ENCODE results near the gene MGAT4B.

The MGAT4B gene

GRCh38 chr5:179768326-179769085 is 38.2 kb downstream of the MGAT4B start:
- DNase-seq = peak; percentile 16

- no peak for DNase-seq
These were observed 39.1 kb downstream of the MGAT4B start for GRCh38 chr5:179767496-179768100.

DNA sequence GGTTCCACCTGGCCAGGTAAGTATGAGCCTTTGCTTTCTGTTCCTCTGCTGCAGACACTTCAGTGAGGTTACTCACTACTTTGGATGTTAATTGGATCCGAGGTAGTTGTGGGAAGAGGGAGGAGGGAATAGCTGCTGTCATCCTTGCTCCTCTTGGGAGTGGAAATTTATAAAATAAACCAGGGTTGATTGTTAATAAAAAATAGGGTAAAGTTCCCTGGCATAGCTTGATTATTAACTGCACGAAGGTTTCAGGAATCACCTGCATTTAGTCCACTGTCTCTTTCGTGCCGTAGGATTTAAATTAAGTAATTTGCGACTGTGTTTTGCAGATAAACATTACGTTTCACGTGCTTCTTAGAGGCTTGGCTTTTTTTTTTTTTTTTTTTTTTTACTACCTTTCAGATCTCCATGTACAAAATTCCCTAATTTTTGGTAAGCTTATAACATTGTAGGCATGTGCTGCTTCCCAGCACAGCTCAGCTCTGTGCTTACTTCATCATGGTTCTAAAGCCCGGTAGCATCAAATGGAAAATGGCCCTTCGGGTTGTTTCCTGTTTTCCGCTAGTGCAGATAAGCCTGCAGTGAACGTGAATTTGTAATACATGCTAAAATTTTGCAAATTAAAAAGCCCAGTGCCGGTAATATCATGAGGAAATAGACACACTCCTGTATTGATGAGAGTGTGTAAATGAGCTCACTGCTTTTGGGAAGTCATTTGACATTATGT is 39.8 kb downstream of the MGAT4B start:
- no peak for DNase-seq

- no peak for DNase-seq
These were observed 40.5 kb downstream of the MGAT4B start for GRCh38 chr5:179766021-179766725.

GRCh38 chr5:179765400-179765799 is 41.3 kb downstream of the MGAT4B start:
- DNase-seq = no peak

DNA sequence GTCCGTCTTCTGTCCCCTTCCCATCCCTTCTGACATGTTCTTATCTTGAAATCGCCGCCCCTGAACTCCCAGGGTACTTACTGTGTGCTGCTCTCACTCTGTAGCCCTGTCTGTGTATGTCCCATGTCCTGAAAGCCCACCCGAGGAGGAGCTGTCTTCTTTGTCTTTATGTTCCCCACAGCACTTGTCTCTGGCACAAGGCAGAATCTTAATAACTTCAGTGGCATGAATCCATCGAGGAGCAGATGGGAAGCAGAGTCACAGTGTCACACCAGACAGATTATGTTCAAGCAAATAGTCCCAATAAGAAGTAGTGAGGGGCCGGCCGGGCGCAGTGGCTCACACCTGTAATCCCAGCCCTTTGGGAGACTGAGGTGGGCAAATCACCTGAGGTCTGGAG is 42.6 kb downstream of the MGAT4B start:
- no peak for DNase-seq

GRCh38 chr5:179763215-179763945 is 43.3 kb downstream of the MGAT4B start:
- peak; percentile 59 for DNase-seq

DNA sequence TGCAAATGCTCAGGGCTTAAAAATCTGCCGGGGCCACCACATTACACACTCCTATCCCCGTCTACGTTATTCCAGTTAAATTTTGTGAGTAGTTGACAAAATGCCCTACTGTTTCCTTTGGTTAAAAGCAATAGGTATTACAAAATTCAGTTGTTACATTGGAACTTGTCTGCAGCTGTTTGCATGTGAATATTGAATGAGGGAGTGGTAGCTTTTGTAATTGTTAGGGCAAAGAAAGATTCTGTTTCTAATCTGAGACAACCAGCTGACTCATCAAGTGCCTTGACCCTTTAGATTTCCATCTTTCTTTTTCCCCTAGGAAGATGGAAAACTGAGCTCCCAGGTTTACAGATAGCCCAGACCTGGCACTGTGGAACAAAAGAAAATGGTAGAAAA is 43.9 kb downstream of the MGAT4B start:
- DNase-seq = no peak

- DNase-seq = peak; percentile 28
These were observed 44.4 kb downstream of the MGAT4B start for GRCh38 chr5:179762079-179762780.

DNA sequence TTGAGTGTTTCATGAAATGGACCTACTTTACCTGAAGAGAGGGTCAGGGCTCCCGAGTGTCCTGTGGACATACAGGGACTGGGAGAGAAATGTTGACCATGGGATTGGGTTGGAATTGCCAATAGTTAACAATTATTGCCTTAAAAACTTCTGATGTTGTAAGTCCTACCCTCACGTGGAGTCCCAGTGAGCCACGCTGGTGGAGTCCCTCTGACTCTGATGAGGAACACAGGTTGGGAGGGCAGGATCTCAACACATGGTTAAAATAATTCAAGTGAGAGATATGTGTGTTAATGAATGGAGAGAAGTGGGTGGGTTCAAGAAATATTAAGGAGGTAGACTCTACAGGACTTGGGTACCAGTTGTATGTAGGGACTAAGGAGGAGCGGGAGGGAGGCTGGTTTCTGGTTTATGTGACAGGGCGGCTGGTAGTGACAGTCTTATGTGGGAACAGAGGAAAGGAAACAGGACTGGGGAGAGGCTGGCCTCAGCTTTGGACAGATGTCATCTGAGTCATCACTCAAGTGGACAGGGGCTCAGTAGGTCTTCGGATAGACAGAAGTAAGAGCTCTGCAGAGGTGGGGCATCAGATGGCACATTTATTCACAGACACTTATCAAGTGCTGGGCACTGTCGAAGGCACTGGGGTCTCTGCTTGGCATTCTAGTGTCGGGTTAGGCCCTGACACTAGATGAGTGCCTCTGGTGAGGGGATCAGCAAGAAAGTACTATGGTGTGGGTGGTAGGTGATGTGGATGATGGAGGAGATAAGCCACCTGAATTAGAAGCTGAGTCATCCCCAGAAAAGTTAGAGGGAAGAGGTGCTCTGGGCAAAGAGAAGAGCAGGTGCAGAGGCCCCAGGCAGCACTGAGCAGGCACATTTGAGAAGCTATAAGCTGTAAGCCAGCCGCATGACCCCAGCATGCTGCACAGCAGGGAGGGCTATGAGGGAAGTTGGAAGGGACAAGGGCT is 46.8 kb downstream of the MGAT4B start:
- peak; percentile 62 for DNase-seq

- DNase-seq = peak; percentile 17
These were observed 47.7 kb downstream of the MGAT4B start for GRCh38 chr5:179758955-179759354.

DNA sequence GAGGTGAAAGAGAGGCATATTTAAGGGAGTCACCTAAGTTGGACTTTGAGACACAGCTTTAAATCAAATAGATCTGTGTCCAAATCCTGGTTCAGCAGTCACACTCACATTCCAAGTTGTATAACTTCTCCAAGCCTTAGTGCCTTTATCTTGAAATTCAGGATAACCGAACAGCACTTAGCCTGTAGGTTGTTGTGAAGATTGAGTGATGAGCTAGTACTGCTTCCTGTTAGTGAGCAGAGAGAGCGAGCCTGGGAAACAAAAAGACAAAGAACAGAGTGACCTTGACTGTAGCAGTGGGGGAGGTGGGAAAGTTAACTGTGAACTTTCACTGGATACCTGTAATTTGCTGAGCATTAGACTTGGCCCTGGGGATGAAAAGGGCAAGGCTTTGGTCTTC is 51.6 kb downstream of the MGAT4B start:
- DNase-seq = no peak

- DNase-seq = no peak
These were observed 52.7 kb downstream of the MGAT4B start for GRCh38 chr5:179753971-179754370.

GRCh38 chr5:179749857-179750508 is 56.7 kb downstream of the MGAT4B start:
- DNase-seq = no peak

- DNase-seq = no peak
These were observed 58.9 kb downstream of the MGAT4B start for GRCh38 chr5:179747811-179748210.

Data from activated CD4-positive, alpha-beta T cell treated with anti-CD3 and anti-CD28 coated beads, Interleukin-10, Interleukin-2, amounts not matched to agents 100 ng/mL and 50 ng/mL, durations not matched to agents 16 hours and 8 hours (primary cell).